RWPE2 (cell line): ENCODE data around the gene ESRP2.

Experiments
- ATAC-seq: fragments of 200-7000 bp; cut with Tn5 transposase; 3 replicates; pipeline ENCODE4 v1.9.1; 2021; ENCODE audit warnings: low read depth
- DNase-seq: peaks from one replicate; pipeline ENCODE4 v3.0.0-alpha.2; 2020; ENCODE audit warnings: low spot score
- H3K27ac ChIP-seq: fragments of 450-650 bp; 2 replicates; pipeline ENCODE4 v1.5.1; 2017; ENCODE audit warnings: mild to moderate bottlenecking; ENCODE audit not compliant: poor library complexity, severe bottlenecking
- H3K27me3 ChIP-seq: fragments of 250-450 bp; sonication (Bioruptor Pico); 2 replicates; pipeline ENCODE4 v1.5.1; 2021; ENCODE audit warnings: mild to moderate bottlenecking, moderate library complexity; ENCODE audit not compliant: insufficient read depth, poor library complexity, severe bottlenecking
- H3K36me3 ChIP-seq: fragments of 250-450 bp; sonication (Bioruptor Pico); 2 replicates; pipeline ENCODE4 v1.5.1; 2020; ENCODE audit warnings: low read depth, mild to moderate bottlenecking, moderate library complexity
- H3K4me1 ChIP-seq: fragments of 250-450 bp; sonication (Bioruptor Pico); 2 replicates; pipeline ENCODE4 v1.5.1; 2021; ENCODE audit warnings: mild to moderate bottlenecking, moderate library complexity; ENCODE audit not compliant: insufficient read depth, poor library complexity, severe bottlenecking
- H3K4me3 ChIP-seq: fragments of 250-450 bp; sonication (Bioruptor Pico); 2 replicates; pipeline ENCODE4 v1.5.1; 2021; ENCODE audit warnings: mild to moderate bottlenecking, moderate library complexity; ENCODE audit not compliant: severe bottlenecking
- H3K9me3 ChIP-seq: fragments of 250-450 bp; sonication (Bioruptor Pico); 2 replicates; pipeline ENCODE4 v1.5.1; 2021; ENCODE audit warnings: mild to moderate bottlenecking, moderate library complexity; ENCODE audit not compliant: severe bottlenecking
- TF ChIP-seq, protein P1 (sequence below): fragments of 450-650 bp; IDR thresholded peaks from one replicate; pipeline ENCODE4 v1.5.1; 2017; ENCODE audit warnings: mild to moderate bottlenecking, moderate library complexity; ENCODE audit not compliant: poor library complexity, severe bottlenecking

The ESRP2 gene

DNA sequence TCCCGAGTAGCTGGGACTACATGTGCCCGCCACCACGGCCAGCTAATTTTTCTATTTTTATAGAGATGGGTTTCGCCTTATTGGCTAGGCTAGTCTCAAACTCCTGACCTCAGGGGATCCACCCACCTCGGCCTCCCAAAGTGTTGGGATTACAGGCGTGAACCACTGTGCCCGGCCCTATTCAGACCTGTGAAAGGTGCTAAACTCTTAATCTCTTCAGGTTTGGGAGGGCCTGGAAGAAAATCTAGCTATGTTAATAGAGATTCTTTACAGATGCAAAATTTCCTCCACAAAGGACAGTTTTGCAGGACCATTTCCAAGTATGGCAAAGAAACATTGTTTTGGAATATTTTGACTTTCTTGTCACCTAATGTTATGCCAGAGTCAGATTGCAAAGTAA is 6.2 kb upstream of the ESRP2 start:
- DNase-seq = no peak
- TF ChIP-seq, protein P1, sequence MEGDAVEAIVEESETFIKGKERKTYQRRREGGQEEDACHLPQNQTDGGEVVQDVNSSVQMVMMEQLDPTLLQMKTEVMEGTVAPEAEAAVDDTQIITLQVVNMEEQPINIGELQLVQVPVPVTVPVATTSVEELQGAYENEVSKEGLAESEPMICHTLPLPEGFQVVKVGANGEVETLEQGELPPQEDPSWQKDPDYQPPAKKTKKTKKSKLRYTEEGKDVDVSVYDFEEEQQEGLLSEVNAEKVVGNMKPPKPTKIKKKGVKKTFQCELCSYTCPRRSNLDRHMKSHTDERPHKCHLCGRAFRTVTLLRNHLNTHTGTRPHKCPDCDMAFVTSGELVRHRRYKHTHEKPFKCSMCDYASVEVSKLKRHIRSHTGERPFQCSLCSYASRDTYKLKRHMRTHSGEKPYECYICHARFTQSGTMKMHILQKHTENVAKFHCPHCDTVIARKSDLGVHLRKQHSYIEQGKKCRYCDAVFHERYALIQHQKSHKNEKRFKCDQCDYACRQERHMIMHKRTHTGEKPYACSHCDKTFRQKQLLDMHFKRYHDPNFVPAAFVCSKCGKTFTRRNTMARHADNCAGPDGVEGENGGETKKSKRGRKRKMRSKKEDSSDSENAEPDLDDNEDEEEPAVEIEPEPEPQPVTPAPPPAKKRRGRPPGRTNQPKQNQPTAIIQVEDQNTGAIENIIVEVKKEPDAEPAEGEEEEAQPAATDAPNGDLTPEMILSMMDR = no peak
- Histone ChIP-seq H3K36me3 (no peaks in the 10 kb centered on the region), H3K9me3 (no peaks in the 10 kb centered on the region), H3K4me3 (no peak overlapping the region), H3K4me1 (peaks cover 9% of the 10 kb centered on the region), H3K27ac (no peak overlapping the region), H3K27me3 (no peaks in the 10 kb centered on the region)
- ATAC-seq = no peak

DNA sequence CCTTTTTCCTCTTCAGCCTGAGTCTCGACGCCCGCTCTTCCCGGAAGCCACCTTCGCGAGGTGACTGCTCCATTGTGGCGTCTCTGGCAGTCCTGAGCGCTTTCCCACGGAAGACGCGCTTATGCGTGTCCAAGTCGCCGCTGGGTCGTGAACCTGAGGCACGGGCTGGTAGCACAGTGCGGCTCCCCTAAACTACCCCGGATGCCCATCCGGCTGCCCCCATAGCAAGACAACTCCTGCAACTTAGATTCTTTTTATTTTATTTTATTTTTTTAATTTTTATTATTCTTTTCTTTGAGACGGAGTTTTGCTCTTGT is 2.1 kb upstream of the ESRP2 start:
- DNase-seq (no peak), ATAC-seq (no peak)
- peaks cover 7% of the 10 kb centered on the region; the same call in 1 of the 2 replicates for H3K36me3 ChIP-seq
- H3K4me3 ChIP-seq = peak overlapping the region; percentile 73
- peaks cover 16% of the 10 kb centered on the region for H3K4me1 ChIP-seq
- H3K27ac ChIP-seq = peak overlapping the region; percentile 91
- H3K27me3 ChIP-seq = no peaks in the 10 kb centered on the region
- no peaks in the 10 kb centered on the region for H3K9me3 ChIP-seq
- TF ChIP-seq, protein P1 = no peak

DNA sequence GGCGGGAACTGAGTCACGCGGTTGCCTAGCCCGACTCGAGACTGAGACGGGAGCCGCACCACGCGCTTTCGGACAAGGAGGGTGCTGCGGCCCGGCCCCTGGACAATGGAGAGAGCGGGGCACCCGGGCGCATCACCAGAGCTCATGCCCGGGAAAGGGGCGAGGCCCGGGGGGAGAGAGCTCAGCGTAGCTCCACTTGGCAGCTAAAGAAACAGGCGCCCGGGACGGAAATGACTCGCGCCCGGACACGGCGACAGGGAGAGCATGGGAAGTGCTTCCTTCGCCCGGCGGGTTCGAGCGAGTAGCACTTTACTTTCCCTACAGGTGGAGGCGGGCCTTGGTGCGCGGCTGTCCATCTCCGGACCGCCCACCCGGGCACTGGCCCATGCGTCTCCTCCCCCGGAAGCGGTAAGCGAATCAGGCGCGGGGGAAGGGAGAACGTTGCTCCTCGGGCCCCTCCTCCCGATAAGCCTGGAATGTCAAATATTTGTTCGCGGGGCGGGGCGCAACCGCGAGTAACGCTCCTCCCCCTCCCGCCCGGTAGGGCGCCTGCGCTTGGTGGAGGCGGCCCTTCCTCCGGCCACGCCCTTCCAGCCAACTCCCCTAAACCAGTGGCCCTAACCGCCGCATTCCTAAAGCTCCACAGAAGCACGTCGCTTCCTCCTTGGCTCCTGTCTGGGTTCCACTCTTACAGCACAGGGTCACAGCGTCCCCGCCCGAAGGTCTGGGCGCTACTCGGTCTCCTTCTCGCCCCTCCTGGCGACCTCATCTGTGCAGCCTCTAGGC is 1.5 kb upstream of the ESRP2 start:
- Histone ChIP-seq H3K4me1 (peaks cover 16% of the 10 kb centered on the region), H3K27ac (peak overlapping the region; percentile 91), H3K9me3 (no peaks in the 10 kb centered on the region), H3K36me3 (peaks cover 11% of the 10 kb centered on the region; the same call in 1 of the 2 replicates), H3K27me3 (no peaks in the 10 kb centered on the region), H3K4me3 (peak overlapping the region; percentile 73)
- DNase-seq (peak; percentile 98), ATAC-seq (peak; percentile 65)
- TF ChIP-seq, protein P1 = no peak

DNA sequence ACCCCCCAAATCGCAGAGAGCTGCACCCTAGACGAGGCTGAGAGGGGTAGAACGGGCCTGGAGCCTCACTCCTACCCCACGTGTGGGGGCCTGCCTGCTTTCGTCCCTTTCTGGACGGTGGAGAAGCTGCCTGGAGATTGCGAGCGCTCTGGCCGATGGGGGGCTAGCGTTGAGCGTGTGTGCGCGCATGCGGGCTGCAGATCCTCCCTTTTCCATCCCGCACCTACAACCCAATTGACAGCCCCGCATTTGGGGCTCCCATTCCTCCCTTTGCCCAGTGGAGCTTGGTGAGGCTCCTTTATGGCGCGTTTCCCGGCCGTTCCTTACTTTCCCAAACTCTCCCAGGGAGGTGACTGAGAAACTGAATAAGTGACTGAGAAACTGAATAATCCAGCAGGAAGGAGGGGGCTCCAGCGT is 907 bp upstream of the ESRP2 start:
- peaks cover 16% of the 10 kb centered on the region for H3K4me1 ChIP-seq
- no peaks in the 10 kb centered on the region for H3K9me3 ChIP-seq
- H3K4me3 ChIP-seq = peak overlapping the region; percentile 73
- TF ChIP-seq, protein P1 = no peak
- peaks cover 11% of the 10 kb centered on the region; the same call in 1 of the 2 replicates for H3K36me3 ChIP-seq
- H3K27ac ChIP-seq = peak overlapping the region; percentile 91
- no peaks in the 10 kb centered on the region for H3K27me3 ChIP-seq
- ATAC-seq (no peak; the same call in 2 of the 3 replicates), DNase-seq (no peak)
